ENCODE results near the gene ADAMTS9. TPM values are rescaled to one million over a fixed set of nuclear protein-coding genes. Genes with fewer than 3 reads are reported as not detected.

Gene ADAMTS9
- total and polyA plus RNA-seq, 4 donors, result 1.2 to 13.8 (median 7.4) TPM

GRCh38 chr3:64600246-64600950 is 87.4 kb downstream of the ADAMTS9 start:
- TF ChIP-seq NR2F2 (IDR thresholded peaks at IDR 0.05) (no peak), FOXA2 (IDR thresholded peaks at IDR 0.05) (no peak)
- WGBS, result 93% methylated on average over 9 of the region's 9 CpGs
- H3K36me3 ChIP-seq (ENCODE audit: control insufficient read depth in 4 of 4, insufficient read depth in 3 of 4, low read depth in 1 of 4, low read length in 3 of 4), result no peaks in the 10 kb centered on the region

GRCh38 chr3:64599651-64600050 is 88.1 kb downstream of the ADAMTS9 start:
- Histone ChIP-seq H3K27me3 (ENCODE audit: control insufficient read depth in 4 of 4, insufficient read depth in 4 of 4, low read length in 3 of 4) (no peaks in the 10 kb centered on the region), H3K9me3 (ENCODE audit: control insufficient read depth in 4 of 4, low read length in 3 of 4) (no peaks in the 10 kb centered on the region), H3K9ac (ENCODE audit: low read depth in 1 of 2, low read length in 2 of 2) (no peak overlapping the region), H3K4me1 (ENCODE audit: control insufficient read depth in 4 of 4, insufficient read depth in 4 of 4, low read length in 3 of 4) (no peaks in the 10 kb centered on the region), H3K36me3 (ENCODE audit: control insufficient read depth in 4 of 4, insufficient read depth in 3 of 4, low read depth in 1 of 4, low read length in 3 of 4) (no peaks in the 10 kb centered on the region), H3K27ac (ENCODE audit: low read depth in 1 of 2, low read length in 2 of 2) (no peak overlapping the region), H3K4me3 (ENCODE audit: low read depth in 1 of 3, low read length in 3 of 3) (no peak overlapping the region)
- WGBS, result 84% methylated on average over 2 of the region's 2 CpGs
- TF ChIP-seq FOXA2 (IDR thresholded peaks at IDR 0.05), result no peak
- TF ChIP-seq TAF1 (conservative IDR thresholded peaks at IDR 0.05), result no peak
- no peak for TF ChIP-seq NR2F2 (IDR thresholded peaks at IDR 0.05)
- no peak for TF ChIP-seq YY1 (IDR thresholded peaks at IDR 0.05)
- TF ChIP-seq GABPA (IDR thresholded peaks at IDR 0.05 in 1 of 2, conservative IDR thresholded peaks at IDR 0.05 in 1 of 2), result no peak
- TF ChIP-seq SP1 (IDR thresholded peaks at IDR 0.05), result no peak
- TF ChIP-seq CTCF (IDR thresholded peaks at IDR 0.05; ENCODE audit: low read depth, low read length, missing input control), result no peak
- TF ChIP-seq ZBTB33 (IDR thresholded peaks at IDR 0.05), result no peak
- TF ChIP-seq EGR1 (IDR thresholded peaks at IDR 0.05; ENCODE audit: low read depth in 2 of 2), result no peak
- TF ChIP-seq RXRA (IDR thresholded peaks at IDR 0.05), result no peak
- no peak for TF ChIP-seq MAX (IDR thresholded peaks at IDR 0.05)
- no peak for TF ChIP-seq HNF4A (conservative IDR thresholded peaks at IDR 0.05)
- TF ChIP-seq FOXA1 (IDR thresholded peaks at IDR 0.05), result no peak
- TF ChIP-seq HNF4G (IDR thresholded peaks at IDR 0.05), result no peak
- TF ChIP-seq JUND (IDR thresholded peaks at IDR 0.05), result no peak
- DNase-seq (ENCODE audit: low spot score), result no peak

More at GRCh38 chr3:64600246-64600950, 87.4 kb downstream of the ADAMTS9 start:
- Histone ChIP-seq H3K4me3 (ENCODE audit: low read depth in 1 of 3, low read length in 3 of 3) (no peak overlapping the region), H3K27ac (ENCODE audit: low read depth in 1 of 2, low read length in 2 of 2) (no peak overlapping the region), H3K4me1 (ENCODE audit: control insufficient read depth in 4 of 4, insufficient read depth in 4 of 4, low read length in 3 of 4) (no peaks in the 10 kb centered on the region), H3K9ac (ENCODE audit: low read depth in 1 of 2, low read length in 2 of 2) (no peak overlapping the region), H3K9me3 (ENCODE audit: control insufficient read depth in 4 of 4, low read length in 3 of 4) (no peaks in the 10 kb centered on the region), H3K27me3 (ENCODE audit: control insufficient read depth in 4 of 4, insufficient read depth in 4 of 4, low read length in 3 of 4) (no peaks in the 10 kb centered on the region)
- DNase-seq (ENCODE audit: low spot score), result no peak

GRCh38 chr3:64595253-64595694 is 92.5 kb downstream of the ADAMTS9 start:
- DNase-seq (ENCODE audit: low spot score), result no peak
- H3K27ac ChIP-seq (ENCODE audit: low read depth in 1 of 2, low read length in 2 of 2), result no peak overlapping the region
- no peak overlapping the region for H3K9ac ChIP-seq (ENCODE audit: low read depth in 1 of 2, low read length in 2 of 2)
- no peaks in the 10 kb centered on the region for H3K4me1 ChIP-seq (ENCODE audit: control insufficient read depth in 4 of 4, insufficient read depth in 4 of 4, low read length in 3 of 4)
- 71% methylated on average over 5 of the region's 5 CpGs for WGBS
- H3K36me3 ChIP-seq (ENCODE audit: control insufficient read depth in 4 of 4, insufficient read depth in 3 of 4, low read depth in 1 of 4, low read length in 3 of 4), result no peaks in the 10 kb centered on the region
- H3K4me3 ChIP-seq (ENCODE audit: low read depth in 1 of 3, low read length in 3 of 3), result no peak overlapping the region
- H3K9me3 ChIP-seq (ENCODE audit: control insufficient read depth in 4 of 4, low read length in 3 of 4), result no peaks in the 10 kb centered on the region
- H3K27me3 ChIP-seq (ENCODE audit: control insufficient read depth in 4 of 4, insufficient read depth in 4 of 4, low read length in 3 of 4), result no peaks in the 10 kb centered on the region
- TF ChIP-seq RAD21 (IDR thresholded peaks at IDR 0.05) (peak in 1 of 2 donors; percentile 42), CTCF (IDR thresholded peaks at IDR 0.05; ENCODE audit: low read depth, low read length, missing input control) (no peak), RXRA (IDR thresholded peaks at IDR 0.05) (peak; percentile 27 to 52), REST (IDR thresholded peaks at IDR 0.05) (peak; percentile 44), FOXA1 (IDR thresholded peaks at IDR 0.05) (no peak), NR2F2 (IDR thresholded peaks at IDR 0.05) (peak; percentile 86), HNF4A (conservative IDR thresholded peaks at IDR 0.05) (no peak)

All from liver (tissue), 9 donors.